ENCODE results near the gene MLST8. TPM values are rescaled to one million over a fixed set of nuclear protein-coding genes. Genes with fewer than 3 reads are reported as not detected.

The MLST8 gene
- total and polyA plus RNA-seq, 2 of the 8 experiments (the other 6 are each of a cell fraction or from before 2014, with no cell fraction given): 67.6 to 321 TPM

- TF ChIP-seq MAX (IDR thresholded peaks at IDR 0.05) (peak; percentile 92), BACH1 (IDR thresholded peaks at IDR 0.05; ENCODE audit: low read length) (no peak), CHD1 (IDR thresholded peaks at IDR 0.05; ENCODE audit: low read depth, low read length) (no peak), E2F6 (IDR thresholded peaks at IDR 0.05) (peak; percentile 92), ATF3 (IDR thresholded peaks at IDR 0.05; ENCODE audit: insufficient read depth, low read depth, low read length) (no peak), TBP (IDR thresholded peaks at IDR 0.05; ENCODE audit: low read depth, low read length) (peak; percentile 33; the same call in 1 of the 2 replicates), EGR1 (IDR thresholded peaks at IDR 0.05; ENCODE audit: borderline replicate concordance, low read depth, low read length) (peak; percentile 65; the same call in 1 of the 2 replicates), TCF12 (IDR thresholded peaks at IDR 0.05; ENCODE audit: low read depth, low read length) (no peak), SP2 (IDR thresholded peaks at IDR 0.05; ENCODE audit: low read length) (no peak), RAD21 (IDR thresholded peaks at IDR 0.05 in 1 of 2, conservative IDR thresholded peaks at IDR 0.05 in 1 of 2; ENCODE audit: low read depth in 2 of 2, low read length in 2 of 2) (no peak), HDAC2 (IDR thresholded peaks at IDR 0.05; ENCODE audit: borderline replicate concordance in 1 of 2, low read depth in 2 of 2, low read length in 2 of 2) (no peak), ZNF274 (IDR thresholded peaks at IDR 0.05; ENCODE audit: borderline replicate concordance, extremely low read depth, low read length) (no peak), CBX5 (IDR thresholded peaks at IDR 0.05; ENCODE audit: low read depth, low read length) (no peak)
These were observed 26.7 kb upstream of the MLST8 start (continued) for GRCh38 chr16:2178321-2179106.

Measured in H1 (cell line).